GM10266 (cell line): ENCODE data around the gene RIPK4.

Experiments
- DNase-seq: peaks from one replicate; pipeline ENCODE4 v3.0.0; 2012; ENCODE audit errors: extremely low spot score
- TF ChIP-seq, protein P1 (sequence below): IDR thresholded peaks from 2 replicates; pipeline ENCODE4 v1.5.1; 2012; ENCODE audit warnings: mild to moderate bottlenecking, low read depth; ENCODE audit not compliant: control insufficient read depth, insufficient read depth; ENCODE audit errors: missing control alignments

The RIPK4 gene

DNA sequence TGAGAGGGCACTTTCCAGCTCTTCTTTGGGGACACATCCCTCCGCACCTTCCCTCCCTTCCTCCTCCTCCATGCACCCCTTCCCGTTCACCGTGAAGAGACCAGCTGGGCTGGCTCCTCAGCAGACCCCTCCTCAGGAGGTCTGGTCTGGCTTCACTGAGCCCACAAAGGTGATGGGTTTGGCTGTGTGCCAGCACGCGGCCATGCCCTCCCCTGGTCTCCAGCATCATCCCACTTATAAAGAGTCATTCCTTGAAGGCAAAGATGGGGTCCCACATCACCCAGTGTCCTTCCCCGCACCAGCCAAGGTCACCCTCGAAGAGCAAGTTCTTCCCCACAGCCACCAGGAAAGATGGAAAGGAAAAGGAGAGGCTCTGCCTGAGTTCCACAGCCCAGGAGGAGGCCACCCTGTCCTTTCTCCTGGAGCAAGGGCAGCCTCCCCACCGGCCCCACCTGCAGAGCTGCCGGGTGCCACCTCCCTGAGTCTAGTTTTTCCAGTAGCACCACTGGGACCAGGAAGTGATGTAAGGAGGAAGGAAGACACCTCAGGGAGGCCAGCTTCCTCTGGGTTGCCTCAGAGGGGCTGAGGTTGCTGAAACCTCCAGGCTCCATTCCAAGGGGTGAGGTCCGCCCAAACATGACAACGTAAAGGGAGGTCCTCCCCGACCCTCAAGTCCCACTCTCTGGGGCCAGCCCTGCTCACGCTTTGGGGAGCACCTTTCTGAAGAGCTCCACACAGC, 32.7 kb downstream of the RIPK4 start:
- TF ChIP-seq, protein P1, sequence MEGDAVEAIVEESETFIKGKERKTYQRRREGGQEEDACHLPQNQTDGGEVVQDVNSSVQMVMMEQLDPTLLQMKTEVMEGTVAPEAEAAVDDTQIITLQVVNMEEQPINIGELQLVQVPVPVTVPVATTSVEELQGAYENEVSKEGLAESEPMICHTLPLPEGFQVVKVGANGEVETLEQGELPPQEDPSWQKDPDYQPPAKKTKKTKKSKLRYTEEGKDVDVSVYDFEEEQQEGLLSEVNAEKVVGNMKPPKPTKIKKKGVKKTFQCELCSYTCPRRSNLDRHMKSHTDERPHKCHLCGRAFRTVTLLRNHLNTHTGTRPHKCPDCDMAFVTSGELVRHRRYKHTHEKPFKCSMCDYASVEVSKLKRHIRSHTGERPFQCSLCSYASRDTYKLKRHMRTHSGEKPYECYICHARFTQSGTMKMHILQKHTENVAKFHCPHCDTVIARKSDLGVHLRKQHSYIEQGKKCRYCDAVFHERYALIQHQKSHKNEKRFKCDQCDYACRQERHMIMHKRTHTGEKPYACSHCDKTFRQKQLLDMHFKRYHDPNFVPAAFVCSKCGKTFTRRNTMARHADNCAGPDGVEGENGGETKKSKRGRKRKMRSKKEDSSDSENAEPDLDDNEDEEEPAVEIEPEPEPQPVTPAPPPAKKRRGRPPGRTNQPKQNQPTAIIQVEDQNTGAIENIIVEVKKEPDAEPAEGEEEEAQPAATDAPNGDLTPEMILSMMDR: no peak

GRCh38 chr21:41731081-41731480, 35.8 kb downstream of the RIPK4 start:
- DNase-seq: no peak
- TF ChIP-seq, protein P1: no peak

More for the DNA sequence above, 32.7 kb downstream of the RIPK4 start:
- no peak for DNase-seq

DNA sequence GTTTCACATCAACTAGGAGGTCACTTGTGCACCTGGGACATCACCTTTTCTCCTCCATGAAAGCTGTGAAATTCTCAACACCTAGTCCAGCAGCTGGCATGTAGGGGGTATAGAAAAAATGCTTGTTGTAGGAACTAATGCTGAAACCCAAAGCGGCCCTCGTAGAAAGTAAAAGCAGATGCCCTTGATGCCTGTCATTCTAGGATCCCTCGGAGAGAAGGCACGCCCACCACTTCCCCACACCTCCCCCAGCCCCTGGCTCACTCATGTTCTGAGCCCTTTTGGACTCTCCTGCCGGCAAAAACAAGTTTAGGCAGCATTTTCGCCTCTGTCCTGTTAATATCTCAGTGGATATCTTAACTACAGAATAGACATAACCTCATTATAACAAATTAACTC, 36.5 kb downstream of the RIPK4 start:
- DNase-seq: no peak
- TF ChIP-seq, protein P1: no peak

GRCh38 chr21:41729701-41730366, 37.0 kb downstream of the RIPK4 start:
- DNase-seq: no peak
- TF ChIP-seq, protein P1: no peak

DNA sequence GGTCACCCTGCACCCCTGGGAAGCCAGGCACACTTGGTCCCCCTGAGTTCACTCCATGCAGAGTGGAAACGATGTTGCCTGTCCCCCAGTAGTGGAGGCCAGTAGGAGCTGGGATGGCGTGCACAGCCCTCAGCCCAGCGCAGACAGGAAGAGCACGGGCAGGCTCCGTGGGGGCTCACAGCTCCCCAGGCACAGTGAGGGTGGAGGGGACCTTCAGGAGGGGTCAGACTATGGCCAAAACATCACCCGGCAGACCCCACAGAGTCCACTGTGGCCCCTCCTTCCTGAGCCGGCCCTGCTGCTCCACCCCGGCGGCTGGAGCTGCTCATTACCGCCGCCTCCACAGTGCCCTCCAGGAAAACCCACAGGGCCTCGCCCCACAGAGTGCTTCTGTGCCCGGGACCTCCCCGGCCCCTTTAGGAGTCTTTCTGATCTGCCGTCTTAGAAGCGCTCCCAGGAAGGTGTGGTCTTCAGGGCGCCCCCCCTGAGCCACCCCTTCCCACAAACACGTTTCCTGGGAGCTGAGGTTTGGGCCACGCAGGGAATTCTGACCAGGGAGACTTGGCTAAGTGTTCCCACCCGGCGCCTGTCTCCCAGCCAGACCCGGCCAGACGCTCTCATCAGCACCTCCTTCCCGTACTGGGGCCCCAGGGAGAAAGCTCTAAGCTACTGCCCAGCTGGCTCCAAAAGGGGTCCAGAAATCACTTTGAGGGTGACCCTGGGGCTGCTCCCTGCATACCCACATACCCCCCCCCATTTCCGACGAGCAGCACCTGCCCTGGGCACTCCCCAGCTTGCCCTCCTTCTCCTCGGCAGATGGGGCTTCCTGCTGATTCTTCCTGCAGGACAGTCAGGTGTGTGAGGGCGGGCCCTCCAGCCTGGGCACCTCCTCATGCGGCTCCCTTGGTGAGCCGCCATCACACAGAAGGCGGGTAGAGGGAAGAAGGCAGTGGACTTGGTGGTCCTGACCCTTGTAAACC, 38.8 kb downstream of the RIPK4 start:
- TF ChIP-seq, protein P1: no peak
- DNase-seq: no peak

- TF ChIP-seq, protein P1: no peak
- DNase-seq: no peak
Measured at GRCh38 chr21:41726970-41727783, 39.7 kb downstream of the RIPK4 start.
